Measurements from ENCODE around the gene RHOJ.

Gene RHOJ

GRCh38 chr14:63231766-63232165, 27.5 kb downstream of the RHOJ start:
- no peaks in the 10 kb centered on the region for H3K36me3 ChIP-seq (ENCODE audit: control insufficient read depth, insufficient read depth, low read length)
- no peaks in the 10 kb centered on the region for H3K9me3 ChIP-seq (ENCODE audit: control insufficient read depth, insufficient read depth, low read depth, low read length)
- no peak overlapping the region for H3K4me3 ChIP-seq (ENCODE audit: low read depth, low read length)
- no peak overlapping the region for H3K9ac ChIP-seq (ENCODE audit: low read length)
- no peaks in the 10 kb centered on the region for H3K4me1 ChIP-seq (ENCODE audit: control insufficient read depth, insufficient read depth, low read length)
- H3K27me3 ChIP-seq (ENCODE audit: control insufficient read depth, insufficient read depth, low read length), result no peaks in the 10 kb centered on the region
- H3K27ac ChIP-seq (ENCODE audit: low read depth, low read length), result no peak overlapping the region

- Histone ChIP-seq H3K27ac (ENCODE audit: low read depth, low read length) (no peak overlapping the region), H3K9me3 (ENCODE audit: control insufficient read depth, insufficient read depth, low read depth, low read length) (no peaks in the 10 kb centered on the region), H3K9ac (ENCODE audit: low read length) (no peak overlapping the region), H3K4me3 (ENCODE audit: low read depth, low read length) (no peak overlapping the region), H3K36me3 (ENCODE audit: control insufficient read depth, insufficient read depth, low read length) (no peaks in the 10 kb centered on the region), H3K4me1 (ENCODE audit: control insufficient read depth, insufficient read depth, low read length) (no peaks in the 10 kb centered on the region), H3K27me3 (ENCODE audit: control insufficient read depth, insufficient read depth, low read length) (no peaks in the 10 kb centered on the region)
Observed at GRCh38 chr14:63237791-63238190, 33.5 kb downstream of the RHOJ start.

GRCh38 chr14:63240221-63240620, 36.0 kb downstream of the RHOJ start:
- no peak overlapping the region for H3K9ac ChIP-seq (ENCODE audit: low read length)
- H3K27ac ChIP-seq (ENCODE audit: low read depth, low read length), result no peak overlapping the region
- H3K27me3 ChIP-seq (ENCODE audit: control insufficient read depth, insufficient read depth, low read length), result no peaks in the 10 kb centered on the region
- H3K4me1 ChIP-seq (ENCODE audit: control insufficient read depth, insufficient read depth, low read length), result no peaks in the 10 kb centered on the region
- no peaks in the 10 kb centered on the region for H3K9me3 ChIP-seq (ENCODE audit: control insufficient read depth, insufficient read depth, low read depth, low read length)
- no peak overlapping the region for H3K4me3 ChIP-seq (ENCODE audit: low read depth, low read length)
- no peaks in the 10 kb centered on the region for H3K36me3 ChIP-seq (ENCODE audit: control insufficient read depth, insufficient read depth, low read length)

- no peaks in the 10 kb centered on the region for H3K9me3 ChIP-seq (ENCODE audit: control insufficient read depth, insufficient read depth, low read depth, low read length)
- H3K27ac ChIP-seq (ENCODE audit: low read depth, low read length), result no peak overlapping the region
- no peak overlapping the region for H3K4me3 ChIP-seq (ENCODE audit: low read depth, low read length)
- H3K27me3 ChIP-seq (ENCODE audit: control insufficient read depth, insufficient read depth, low read length), result no peaks in the 10 kb centered on the region
- H3K36me3 ChIP-seq (ENCODE audit: control insufficient read depth, insufficient read depth, low read length), result no peaks in the 10 kb centered on the region
- H3K9ac ChIP-seq (ENCODE audit: low read length), result no peak overlapping the region
- H3K4me1 ChIP-seq (ENCODE audit: control insufficient read depth, insufficient read depth, low read length), result no peaks in the 10 kb centered on the region
Observed at GRCh38 chr14:63241096-63241495, 36.9 kb downstream of the RHOJ start.

- Histone ChIP-seq H3K9ac (ENCODE audit: low read length) (no peak overlapping the region), H3K36me3 (ENCODE audit: control insufficient read depth, insufficient read depth, low read length) (no peaks in the 10 kb centered on the region), H3K4me1 (ENCODE audit: control insufficient read depth, insufficient read depth, low read length) (no peaks in the 10 kb centered on the region), H3K9me3 (ENCODE audit: control insufficient read depth, insufficient read depth, low read depth, low read length) (no peaks in the 10 kb centered on the region), H3K27me3 (ENCODE audit: control insufficient read depth, insufficient read depth, low read length) (no peaks in the 10 kb centered on the region), H3K27ac (ENCODE audit: low read depth, low read length) (no peak overlapping the region), H3K4me3 (ENCODE audit: low read depth, low read length) (no peak overlapping the region)
Observed at GRCh38 chr14:63243646-63244045, 39.4 kb downstream of the RHOJ start.

GRCh38 chr14:63245893-63246292, 41.6 kb downstream of the RHOJ start:
- Histone ChIP-seq H3K36me3 (ENCODE audit: control insufficient read depth, insufficient read depth, low read length) (no peaks in the 10 kb centered on the region), H3K4me3 (ENCODE audit: low read depth, low read length) (no peak overlapping the region), H3K9me3 (ENCODE audit: control insufficient read depth, insufficient read depth, low read depth, low read length) (no peaks in the 10 kb centered on the region)

GRCh38 chr14:63248211-63248610, 44.0 kb downstream of the RHOJ start:
- no peaks in the 10 kb centered on the region for H3K4me1 ChIP-seq (ENCODE audit: control insufficient read depth, insufficient read depth, low read length)
- no peak overlapping the region for H3K4me3 ChIP-seq (ENCODE audit: low read depth, low read length)

More at GRCh38 chr14:63245893-63246292, 41.6 kb downstream of the RHOJ start:
- Histone ChIP-seq H3K9ac (ENCODE audit: low read length) (no peak overlapping the region), H3K27me3 (ENCODE audit: control insufficient read depth, insufficient read depth, low read length) (no peaks in the 10 kb centered on the region), H3K4me1 (ENCODE audit: control insufficient read depth, insufficient read depth, low read length) (no peaks in the 10 kb centered on the region), H3K27ac (ENCODE audit: low read depth, low read length) (no peak overlapping the region)

GRCh38 chr14:63249092-63249491, 44.8 kb downstream of the RHOJ start:
- H3K9me3 ChIP-seq (ENCODE audit: control insufficient read depth, insufficient read depth, low read depth, low read length), result no peaks in the 10 kb centered on the region
- no peak overlapping the region for H3K9ac ChIP-seq (ENCODE audit: low read length)
- no peaks in the 10 kb centered on the region for H3K4me1 ChIP-seq (ENCODE audit: control insufficient read depth, insufficient read depth, low read length)
- no peak overlapping the region for H3K4me3 ChIP-seq (ENCODE audit: low read depth, low read length)
- no peaks in the 10 kb centered on the region for H3K36me3 ChIP-seq (ENCODE audit: control insufficient read depth, insufficient read depth, low read length)
- no peak overlapping the region for H3K27ac ChIP-seq (ENCODE audit: low read depth, low read length)
- H3K27me3 ChIP-seq (ENCODE audit: control insufficient read depth, insufficient read depth, low read length), result no peaks in the 10 kb centered on the region

More at GRCh38 chr14:63248211-63248610, 44.0 kb downstream of the RHOJ start:
- Histone ChIP-seq H3K27ac (ENCODE audit: low read depth, low read length) (no peak overlapping the region), H3K9me3 (ENCODE audit: control insufficient read depth, insufficient read depth, low read depth, low read length) (no peaks in the 10 kb centered on the region), H3K9ac (ENCODE audit: low read length) (no peak overlapping the region), H3K27me3 (ENCODE audit: control insufficient read depth, insufficient read depth, low read length) (no peaks in the 10 kb centered on the region), H3K36me3 (ENCODE audit: control insufficient read depth, insufficient read depth, low read length) (no peaks in the 10 kb centered on the region)

GRCh38 chr14:63257299-63257698, 53.1 kb downstream of the RHOJ start:
- no peaks in the 10 kb centered on the region for H3K36me3 ChIP-seq (ENCODE audit: control insufficient read depth, insufficient read depth, low read length)
- H3K9me3 ChIP-seq (ENCODE audit: control insufficient read depth, insufficient read depth, low read depth, low read length), result no peaks in the 10 kb centered on the region
- no peaks in the 10 kb centered on the region for H3K27me3 ChIP-seq (ENCODE audit: control insufficient read depth, insufficient read depth, low read length)
- no peak overlapping the region for H3K27ac ChIP-seq (ENCODE audit: low read depth, low read length)
- no peaks in the 10 kb centered on the region for H3K4me1 ChIP-seq (ENCODE audit: control insufficient read depth, insufficient read depth, low read length)
- H3K4me3 ChIP-seq (ENCODE audit: low read depth, low read length), result no peak overlapping the region
- H3K9ac ChIP-seq (ENCODE audit: low read length), result no peak overlapping the region

- Histone ChIP-seq H3K9me3 (ENCODE audit: control insufficient read depth, insufficient read depth, low read depth, low read length) (peaks cover 15% of the 10 kb centered on the region), H3K4me3 (ENCODE audit: low read depth, low read length) (no peak overlapping the region), H3K9ac (ENCODE audit: low read length) (no peak overlapping the region), H3K27me3 (ENCODE audit: control insufficient read depth, insufficient read depth, low read length) (no peaks in the 10 kb centered on the region), H3K36me3 (ENCODE audit: control insufficient read depth, insufficient read depth, low read length) (no peaks in the 10 kb centered on the region), H3K27ac (ENCODE audit: low read depth, low read length) (no peak overlapping the region), H3K4me1 (ENCODE audit: control insufficient read depth, insufficient read depth, low read length) (no peaks in the 10 kb centered on the region)
Observed at GRCh38 chr14:63262446-63262845, 58.2 kb downstream of the RHOJ start.

- Histone ChIP-seq H3K27me3 (ENCODE audit: control insufficient read depth, insufficient read depth, low read length) (no peaks in the 10 kb centered on the region), H3K27ac (ENCODE audit: low read depth, low read length) (no peak overlapping the region), H3K36me3 (ENCODE audit: control insufficient read depth, insufficient read depth, low read length) (no peaks in the 10 kb centered on the region), H3K4me1 (ENCODE audit: control insufficient read depth, insufficient read depth, low read length) (no peaks in the 10 kb centered on the region), H3K9me3 (ENCODE audit: control insufficient read depth, insufficient read depth, low read depth, low read length) (peaks cover 17% of the 10 kb centered on the region), H3K4me3 (ENCODE audit: low read depth, low read length) (no peak overlapping the region), H3K9ac (ENCODE audit: low read length) (no peak overlapping the region)
Observed at GRCh38 chr14:63266106-63266505, 61.9 kb downstream of the RHOJ start.

- Histone ChIP-seq H3K36me3 (ENCODE audit: control insufficient read depth, insufficient read depth, low read length) (no peaks in the 10 kb centered on the region), H3K4me1 (ENCODE audit: control insufficient read depth, insufficient read depth, low read length) (no peaks in the 10 kb centered on the region), H3K27ac (ENCODE audit: low read depth, low read length) (no peak overlapping the region), H3K9me3 (ENCODE audit: control insufficient read depth, insufficient read depth, low read depth, low read length) (peaks cover 17% of the 10 kb centered on the region), H3K27me3 (ENCODE audit: control insufficient read depth, insufficient read depth, low read length) (no peaks in the 10 kb centered on the region), H3K4me3 (ENCODE audit: low read depth, low read length) (no peak overlapping the region), H3K9ac (ENCODE audit: low read length) (no peak overlapping the region)
Observed at GRCh38 chr14:63267171-63267570, 62.9 kb downstream of the RHOJ start.
